ENCODE measurements around the gene TMIGD2.
"Not testable (repeated sequence)": the region's sequence is repeated elsewhere in the genome, so short reads cannot be mapped to it uniquely, and the experiment has no call there.

DNA sequence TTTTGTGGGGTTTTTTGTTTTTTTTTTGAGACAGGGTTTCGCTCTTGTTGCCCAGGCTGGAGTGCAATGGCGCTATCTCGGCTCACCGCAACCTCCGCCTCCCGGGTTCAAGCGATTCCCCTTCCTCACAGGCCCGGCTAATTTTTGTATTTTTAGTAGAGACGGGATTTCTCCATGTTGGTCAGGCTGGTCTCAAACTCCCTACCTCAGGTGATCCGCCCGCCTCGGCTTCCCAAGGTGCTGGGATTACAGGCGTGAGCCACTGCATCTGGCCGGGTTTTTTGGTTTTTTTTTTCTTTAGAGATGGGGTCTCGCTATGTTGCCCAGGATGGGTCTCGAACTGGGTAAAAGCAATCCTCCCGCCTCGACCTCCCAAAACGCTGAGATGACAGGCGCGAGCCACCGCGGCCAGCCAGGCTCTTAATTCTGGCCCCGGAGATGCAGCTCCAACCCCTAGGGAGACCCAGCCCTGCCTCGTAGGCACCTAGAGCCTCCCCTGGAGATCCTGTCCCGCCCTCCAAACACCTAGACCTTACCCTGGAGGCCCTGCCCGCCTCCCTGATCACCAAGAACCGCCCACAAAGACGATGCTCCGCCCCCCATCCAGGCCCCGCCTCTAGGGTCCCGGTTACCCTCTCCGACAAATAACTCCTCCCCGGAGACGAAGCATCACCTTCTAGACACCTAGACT lies 26.9 kb upstream of the TMIGD2 start:
- not testable (repeated sequence) for TF ChIP-seq CEBPB (IDR thresholded peaks at IDR 0.05; ENCODE audit: low read depth, low read length); RFX5 (IDR thresholded peaks at IDR 0.05; ENCODE audit: low read depth, low read length); MAZ (IDR thresholded peaks at IDR 0.05; ENCODE audit: borderline replicate concordance, low read depth, low read length); RAD21 (IDR thresholded peaks at IDR 0.05; ENCODE audit: low read length)
- TF ChIP-seq, protein P1, sequence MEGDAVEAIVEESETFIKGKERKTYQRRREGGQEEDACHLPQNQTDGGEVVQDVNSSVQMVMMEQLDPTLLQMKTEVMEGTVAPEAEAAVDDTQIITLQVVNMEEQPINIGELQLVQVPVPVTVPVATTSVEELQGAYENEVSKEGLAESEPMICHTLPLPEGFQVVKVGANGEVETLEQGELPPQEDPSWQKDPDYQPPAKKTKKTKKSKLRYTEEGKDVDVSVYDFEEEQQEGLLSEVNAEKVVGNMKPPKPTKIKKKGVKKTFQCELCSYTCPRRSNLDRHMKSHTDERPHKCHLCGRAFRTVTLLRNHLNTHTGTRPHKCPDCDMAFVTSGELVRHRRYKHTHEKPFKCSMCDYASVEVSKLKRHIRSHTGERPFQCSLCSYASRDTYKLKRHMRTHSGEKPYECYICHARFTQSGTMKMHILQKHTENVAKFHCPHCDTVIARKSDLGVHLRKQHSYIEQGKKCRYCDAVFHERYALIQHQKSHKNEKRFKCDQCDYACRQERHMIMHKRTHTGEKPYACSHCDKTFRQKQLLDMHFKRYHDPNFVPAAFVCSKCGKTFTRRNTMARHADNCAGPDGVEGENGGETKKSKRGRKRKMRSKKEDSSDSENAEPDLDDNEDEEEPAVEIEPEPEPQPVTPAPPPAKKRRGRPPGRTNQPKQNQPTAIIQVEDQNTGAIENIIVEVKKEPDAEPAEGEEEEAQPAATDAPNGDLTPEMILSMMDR (conservative IDR thresholded peaks at IDR 0.05; ENCODE audit: low read depth, low read length) = not testable (repeated sequence)
